ENCODE measurements around the gene ENTPD8.

ENTPD8 gene

GRCh38 chr9:137385061-137385655 lies 56.0 kb downstream of the ENTPD8 start:
- no peak overlapping the region for H3K27ac ChIP-seq (ENCODE audit: low read depth, low read length)
- no peaks in the 10 kb centered on the region for H3K4me1 ChIP-seq (ENCODE audit: control insufficient read depth in 1 of 2, insufficient read depth in 2 of 2, low read length in 2 of 2)
- H3K27me3 ChIP-seq (ENCODE audit: control insufficient read depth in 1 of 2, insufficient read depth in 2 of 2, low read length in 2 of 2): no peaks in the 10 kb centered on the region
- H3K4me3 ChIP-seq (ENCODE audit: low read depth in 1 of 2, low read length in 2 of 2): no peak overlapping the region
- no peak overlapping the region for H3K9ac ChIP-seq (ENCODE audit: low read depth in 1 of 2, low read length in 2 of 2)
- H3K9me3 ChIP-seq (ENCODE audit: control insufficient read depth in 1 of 2, low read length in 2 of 2): no peaks in the 10 kb centered on the region
- peaks cover 0 to 6% of the 10 kb centered on the region in 2 donors for H3K36me3 ChIP-seq (ENCODE audit: control insufficient read depth in 1 of 2, insufficient read depth in 2 of 2, low read length in 2 of 2)

All from duodenal mucosa (tissue), 2 donors.